ENCODE results near the gene ARHGEF4.

- TF ChIP-seq EZH2 (IDR thresholded peaks at IDR 0.05), result no peak
- TF ChIP-seq POLR2AphosphoS5 (IDR thresholded peaks at IDR 0.05; ENCODE audit: borderline replicate concordance, low read depth, low read length), result no peak
- TF ChIP-seq FOXP2 (optimal IDR thresholded peaks at IDR 0.05; ENCODE audit: control extremely low read depth, extremely low read length, insufficient read depth), result no peak
Measured at GRCh38 chr2:130985831-130986649, 149.3 kb downstream of the ARHGEF4 start.

All from SK-N-MC (cell line).